ENCODE results near the gene MRPL30. TPM values are rescaled to one million over a fixed set of nuclear protein-coding genes. Genes with fewer than 3 reads are reported as not detected.
"Not testable (repeated sequence)": the region's sequence is repeated elsewhere in the genome, so short reads cannot be mapped to it uniquely, and the experiment has no call there.

Gene MRPL30
- total RNA-seq, 1 experiment from 2014 or later, result 28.7 TPM

- TF ChIP-seq ESRRA (CRISPR knock-in tag; IDR thresholded peaks at IDR 0.05; ENCODE audit: borderline replicate concordance), result no peak
These were observed 37.0 kb downstream of the MRPL30 start (continued) for GRCh38 chr2:99217929-99218501.

DNA sequence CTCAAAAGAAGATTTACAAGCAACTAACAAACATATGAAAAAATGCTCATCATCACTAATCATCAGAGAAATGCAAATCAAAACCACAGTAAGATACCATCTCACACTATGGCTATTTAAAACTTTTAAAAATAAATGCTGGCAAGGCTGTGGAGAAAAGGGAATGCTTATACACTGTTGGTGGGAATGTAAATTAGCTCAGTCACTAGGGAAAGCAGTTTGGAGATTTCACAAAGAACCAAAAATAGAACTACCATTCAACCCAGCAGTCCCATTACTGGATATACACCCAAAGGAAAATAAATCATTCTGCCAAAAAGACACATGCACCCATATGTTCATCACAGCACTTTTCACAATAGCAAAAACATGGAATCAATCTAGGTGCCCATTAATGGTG, 52.2 kb downstream of the MRPL30 start:
- CTCF ChIA-PET; H3K4me1 Mint-ChIP-seq; POLR2A ChIA-PET; DNase-seq (ENCODE audit: low spot score); H3K36me3 Mint-ChIP-seq; H3K27ac Mint-ChIP-seq; H3K4me3 Mint-ChIP-seq; ATAC-seq: not testable (repeated sequence)
- Mint-ChIP-seq H3K9me3 (peaks cover 54% of the 10 kb centered on the region), H3K27me3 (ENCODE audit: low read depth) (peaks cover 25% of the 10 kb centered on the region)

DNA sequence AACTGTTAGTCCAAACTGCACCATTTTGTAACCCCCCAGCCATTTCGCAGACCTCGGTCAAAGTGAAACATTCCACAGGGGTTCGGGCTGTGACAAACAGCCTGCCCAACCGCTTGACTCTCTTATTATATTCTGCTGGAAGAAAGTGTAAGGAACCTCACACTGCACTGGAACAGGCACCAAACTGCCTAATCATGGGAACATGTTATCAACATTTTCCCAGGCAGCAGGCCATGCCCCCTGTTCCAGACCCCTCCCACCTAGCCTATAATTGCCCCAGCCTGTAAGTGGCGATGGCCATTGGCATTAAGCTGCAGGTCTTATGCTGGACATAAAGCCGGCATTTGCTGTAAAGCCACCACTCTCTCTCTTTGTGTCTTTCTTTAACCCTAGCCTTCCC, 57.6 kb downstream of the MRPL30 start:
- ATAC-seq, result no peak
- no peak overlapping the region for H3K27ac Mint-ChIP-seq
- ChIA-PET POLR2A (no interaction called here), CTCF (no interaction called here)
- no peak for DNase-seq (ENCODE audit: low spot score)
- peaks cover 17% of the 10 kb centered on the region for H3K9me3 Mint-ChIP-seq
- TF ChIP-seq ZNF671 (CRISPR knock-in tag; IDR thresholded peaks at IDR 0.05), result no peak
- no peak for TF ChIP-seq TP53 (CRISPR knock-in tag; IDR thresholded peaks at IDR 0.05)
- TF ChIP-seq ATF1 (CRISPR knock-in tag; IDR thresholded peaks at IDR 0.05), result no peak
- no peak for TF ChIP-seq NR1H2 (CRISPR knock-in tag; IDR thresholded peaks at IDR 0.05)
- TF ChIP-seq MXD4 (CRISPR knock-in tag; IDR thresholded peaks at IDR 0.05; ENCODE audit: borderline replicate concordance), result no peak
- H3K4me3 Mint-ChIP-seq, result no peak overlapping the region
- no peaks in the 10 kb centered on the region for H3K36me3 Mint-ChIP-seq
- H3K4me1 Mint-ChIP-seq, result no peaks in the 10 kb centered on the region
- H3K27me3 Mint-ChIP-seq (ENCODE audit: low read depth), result 0 out of 2 replicates have a peak, but pooled peaks cover 2% of the 10 kb centered on the region

DNA sequence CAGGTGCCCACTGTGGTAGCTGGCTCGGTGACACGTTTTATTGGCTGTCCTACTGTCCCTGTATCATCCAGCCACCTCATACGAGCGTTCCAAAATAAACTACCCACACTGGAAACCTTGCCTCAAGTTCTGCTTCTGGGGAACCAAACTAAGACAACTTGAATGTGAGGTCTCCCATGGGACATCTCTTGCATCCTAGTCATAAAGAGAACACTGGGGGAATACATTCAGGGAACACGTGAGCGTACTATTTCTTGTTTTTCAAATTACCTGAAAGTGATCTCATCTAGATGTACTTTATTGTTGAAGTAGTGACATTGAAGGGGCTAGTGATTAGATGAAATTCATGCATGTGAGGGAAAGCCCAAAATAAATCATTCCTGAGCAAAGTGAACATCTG, 59.4 kb downstream of the MRPL30 start:
- POLR2A ChIA-PET, result no interaction called here
- Mint-ChIP-seq H3K27me3 (ENCODE audit: low read depth) (no peaks in the 10 kb centered on the region), H3K9me3 (no peaks in the 10 kb centered on the region), H3K27ac (no peak overlapping the region), H3K36me3 (no peaks in the 10 kb centered on the region), H3K4me3 (no peak overlapping the region), H3K4me1 (no peaks in the 10 kb centered on the region)
- CTCF ChIA-PET, result no interaction called here
- no peak for ATAC-seq
- TF ChIP-seq E2F4 (CRISPR knock-in tag; IDR thresholded peaks at IDR 0.05; ENCODE audit: borderline replicate concordance, low read depth) (no peak), ZNF138 (CRISPR knock-in tag; conservative IDR thresholded peaks at IDR 0.05) (no peak), NFYB (CRISPR knock-in tag; conservative IDR thresholded peaks at IDR 0.05; ENCODE audit: low read depth) (no peak), ELF4 (CRISPR knock-in tag; IDR thresholded peaks at IDR 0.05; ENCODE audit: low read depth) (no peak), SP1 (CRISPR knock-in tag; conservative IDR thresholded peaks at IDR 0.05) (no peak), ZNF317 (CRISPR knock-in tag; IDR thresholded peaks at IDR 0.05; ENCODE audit: borderline replicate concordance, low read depth) (no peak), FOXK1 (CRISPR knock-in tag; IDR thresholded peaks at IDR 0.05) (no peak), ZNF232 (CRISPR knock-in tag; IDR thresholded peaks at IDR 0.05) (no peak), HMGA2 (CRISPR knock-in tag; IDR thresholded peaks at IDR 0.05) (no peak), JAZF1 (CRISPR knock-in tag; IDR thresholded peaks at IDR 0.05) (no peak), ZNF416 (CRISPR knock-in tag; IDR thresholded peaks at IDR 0.05) (no peak), TP53 (CRISPR knock-in tag; IDR thresholded peaks at IDR 0.05) (no peak), JUN (CRISPR knock-in tag; IDR thresholded peaks at IDR 0.05) (no peak), ESRRA (CRISPR knock-in tag; IDR thresholded peaks at IDR 0.05; ENCODE audit: borderline replicate concordance) (no peak), TEAD1 (CRISPR knock-in tag; IDR thresholded peaks at IDR 0.05) (no peak)
- TF ChIP-seq, protein P1, sequence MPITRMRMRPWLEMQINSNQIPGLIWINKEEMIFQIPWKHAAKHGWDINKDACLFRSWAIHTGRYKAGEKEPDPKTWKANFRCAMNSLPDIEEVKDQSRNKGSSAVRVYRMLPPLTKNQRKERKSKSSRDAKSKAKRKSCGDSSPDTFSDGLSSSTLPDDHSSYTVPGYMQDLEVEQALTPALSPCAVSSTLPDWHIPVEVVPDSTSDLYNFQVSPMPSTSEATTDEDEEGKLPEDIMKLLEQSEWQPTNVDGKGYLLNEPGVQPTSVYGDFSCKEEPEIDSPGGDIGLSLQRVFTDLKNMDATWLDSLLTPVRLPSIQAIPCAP (CRISPR knock-in tag; IDR thresholded peaks at IDR 0.05), result no peak
- TF ChIP-seq, protein P2, sequence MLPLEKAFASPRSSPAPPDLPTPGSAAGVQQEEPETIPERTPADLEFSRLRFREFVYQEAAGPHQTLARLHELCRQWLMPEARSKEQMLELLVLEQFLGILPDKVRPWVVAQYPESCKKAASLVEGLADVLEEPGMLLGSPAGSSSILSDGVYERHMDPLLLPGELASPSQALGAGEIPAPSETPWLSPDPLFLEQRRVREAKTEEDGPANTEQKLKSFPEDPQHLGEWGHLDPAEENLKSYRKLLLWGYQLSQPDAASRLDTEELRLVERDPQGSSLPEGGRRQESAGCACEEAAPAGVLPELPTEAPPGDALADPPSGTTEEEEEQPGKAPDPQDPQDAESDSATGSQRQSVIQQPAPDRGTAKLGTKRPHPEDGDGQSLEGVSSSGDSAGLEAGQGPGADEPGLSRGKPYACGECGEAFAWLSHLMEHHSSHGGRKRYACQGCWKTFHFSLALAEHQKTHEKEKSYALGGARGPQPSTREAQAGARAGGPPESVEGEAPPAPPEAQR (CRISPR knock-in tag; IDR thresholded peaks at IDR 0.05), result no peak
- TF ChIP-seq, protein P3, sequence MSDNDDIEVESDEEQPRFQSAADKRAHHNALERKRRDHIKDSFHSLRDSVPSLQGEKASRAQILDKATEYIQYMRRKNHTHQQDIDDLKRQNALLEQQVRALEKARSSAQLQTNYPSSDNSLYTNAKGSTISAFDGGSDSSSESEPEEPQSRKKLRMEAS (CRISPR knock-in tag; IDR thresholded peaks at IDR 0.05), result no peak
- TF ChIP-seq, protein P4, sequence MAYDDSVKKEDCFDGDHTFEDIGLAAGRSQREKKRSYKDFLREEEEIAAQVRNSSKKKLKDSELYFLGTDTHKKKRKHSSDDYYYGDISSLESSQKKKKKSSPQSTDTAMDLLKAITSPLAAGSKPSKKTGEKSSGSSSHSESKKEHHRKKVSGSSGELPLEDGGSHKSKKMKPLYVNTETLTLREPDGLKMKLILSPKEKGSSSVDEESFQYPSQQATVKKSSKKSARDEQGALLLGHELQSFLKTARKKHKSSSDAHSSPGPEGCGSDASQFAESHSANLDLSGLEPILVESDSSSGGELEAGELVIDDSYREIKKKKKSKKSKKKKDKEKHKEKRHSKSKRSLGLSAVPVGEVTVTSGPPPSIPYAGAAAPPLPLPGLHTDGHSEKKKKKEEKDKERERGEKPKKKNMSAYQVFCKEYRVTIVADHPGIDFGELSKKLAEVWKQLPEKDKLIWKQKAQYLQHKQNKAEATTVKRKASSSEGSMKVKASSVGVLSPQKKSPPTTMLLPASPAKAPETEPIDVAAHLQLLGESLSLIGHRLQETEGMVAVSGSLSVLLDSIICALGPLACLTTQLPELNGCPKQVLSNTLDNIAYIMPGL (CRISPR knock-in tag; IDR thresholded peaks at IDR 0.05), result no peak
- DNase-seq (ENCODE audit: low spot score), result no peak
